ENCODE data around the gene FAM120B.

Gene FAM120B

GRCh38 chr6:170454512-170455285, 148.1 kb downstream of the FAM120B start:
- Histone ChIP-seq H3K9ac (ENCODE audit: low read depth, low read length) (no peak overlapping the region), H3K36me3 (ENCODE audit: control insufficient read depth, insufficient read depth, low read length) (no peaks in the 10 kb centered on the region), H3K9me3 (ENCODE audit: control insufficient read depth, insufficient read depth, low read length) (no peaks in the 10 kb centered on the region), H3K4me3 (ENCODE audit: low read depth, low read length) (no peak overlapping the region), H3K4me1 (ENCODE audit: control insufficient read depth, insufficient read depth, low read length) (no peaks in the 10 kb centered on the region), H3K27me3 (ENCODE audit: control insufficient read depth, insufficient read depth, low read length) (no peaks in the 10 kb centered on the region)

- Histone ChIP-seq H3K27me3 (ENCODE audit: control insufficient read depth, insufficient read depth, low read length) (no peaks in the 10 kb centered on the region), H3K9me3 (ENCODE audit: control insufficient read depth, insufficient read depth, low read length) (no peaks in the 10 kb centered on the region), H3K4me1 (ENCODE audit: control insufficient read depth, insufficient read depth, low read length) (no peaks in the 10 kb centered on the region)
These were observed 148.9 kb downstream of the FAM120B start for GRCh38 chr6:170455335-170455979.

GRCh38 chr6:170456334-170456733, 149.8 kb downstream of the FAM120B start:
- Histone ChIP-seq H3K27me3 (ENCODE audit: control insufficient read depth, insufficient read depth, low read length) (no peaks in the 10 kb centered on the region), H3K4me1 (ENCODE audit: control insufficient read depth, insufficient read depth, low read length) (no peaks in the 10 kb centered on the region), H3K4me3 (ENCODE audit: low read depth, low read length) (no peak overlapping the region), H3K9me3 (ENCODE audit: control insufficient read depth, insufficient read depth, low read length) (no peaks in the 10 kb centered on the region), H3K9ac (ENCODE audit: low read depth, low read length) (no peak overlapping the region), H3K36me3 (ENCODE audit: control insufficient read depth, insufficient read depth, low read length) (no peaks in the 10 kb centered on the region)

More at GRCh38 chr6:170455335-170455979, 148.9 kb downstream of the FAM120B start:
- Histone ChIP-seq H3K4me3 (ENCODE audit: low read depth, low read length) (no peak overlapping the region), H3K36me3 (ENCODE audit: control insufficient read depth, insufficient read depth, low read length) (no peaks in the 10 kb centered on the region), H3K9ac (ENCODE audit: low read depth, low read length) (no peak overlapping the region)
